ENCODE data around the gene EEF1AKMT3.

The EEF1AKMT3 gene

DNA sequence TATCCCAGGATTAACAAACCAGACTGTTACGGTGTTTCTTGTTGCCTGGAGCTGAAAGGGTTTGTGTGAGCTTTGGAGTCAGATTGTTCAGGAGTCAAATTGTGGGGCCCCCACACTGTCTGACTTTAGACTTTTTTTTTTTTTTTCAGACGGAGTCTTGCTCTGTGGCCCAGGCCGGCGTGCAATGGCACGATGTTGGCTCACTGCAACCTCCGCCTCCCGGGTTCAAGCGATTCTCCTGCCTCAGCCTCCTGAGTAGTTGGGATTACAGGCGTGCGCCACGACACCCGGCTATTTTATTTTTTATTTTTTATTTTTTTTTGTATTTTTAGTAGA is 11.0 kb downstream of the EEF1AKMT3 start:
- DNase-seq (ENCODE audit: low spot score), result no peak

DNA sequence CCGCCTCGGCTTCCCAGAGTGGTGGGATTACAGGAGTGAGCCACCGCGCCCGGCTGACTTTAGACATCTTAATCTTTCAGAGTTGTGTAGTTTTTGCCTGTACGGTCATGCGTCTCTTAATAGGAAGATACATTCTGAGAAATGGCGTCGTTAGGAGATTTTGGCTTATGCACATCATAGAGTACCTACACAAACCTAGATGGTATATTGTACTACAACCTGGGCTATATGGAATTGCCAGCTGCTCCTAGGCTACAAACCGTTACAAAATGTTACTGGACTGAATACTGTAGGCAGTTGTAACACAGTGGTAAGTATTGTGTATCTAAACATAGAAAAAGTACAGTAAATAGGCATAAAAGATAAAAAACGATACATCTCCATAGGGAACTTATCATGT is 11.4 kb downstream of the EEF1AKMT3 start:
- no peak for DNase-seq (ENCODE audit: low spot score)

DNA sequence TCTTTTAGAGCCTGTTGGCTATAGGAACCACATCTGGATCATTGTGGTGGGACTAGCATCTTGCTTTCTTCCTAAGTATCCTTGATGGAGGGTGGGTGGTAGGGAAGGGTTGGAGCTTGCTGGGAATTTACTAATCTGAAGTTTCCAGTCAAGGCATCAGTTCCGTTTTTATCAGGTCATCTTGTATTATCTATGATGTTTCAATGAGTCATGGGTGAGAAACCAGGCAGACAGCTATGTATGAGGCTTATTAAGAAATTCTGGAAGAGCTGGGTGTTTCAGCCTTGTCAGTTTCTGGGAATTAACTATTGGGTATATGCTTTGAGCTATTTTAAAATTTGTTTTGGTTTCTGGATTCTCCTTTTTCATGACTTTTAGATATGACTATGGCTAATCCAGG is 21.5 kb downstream of the EEF1AKMT3 start:
- DNase-seq (ENCODE audit: low spot score), result no peak

DNA sequence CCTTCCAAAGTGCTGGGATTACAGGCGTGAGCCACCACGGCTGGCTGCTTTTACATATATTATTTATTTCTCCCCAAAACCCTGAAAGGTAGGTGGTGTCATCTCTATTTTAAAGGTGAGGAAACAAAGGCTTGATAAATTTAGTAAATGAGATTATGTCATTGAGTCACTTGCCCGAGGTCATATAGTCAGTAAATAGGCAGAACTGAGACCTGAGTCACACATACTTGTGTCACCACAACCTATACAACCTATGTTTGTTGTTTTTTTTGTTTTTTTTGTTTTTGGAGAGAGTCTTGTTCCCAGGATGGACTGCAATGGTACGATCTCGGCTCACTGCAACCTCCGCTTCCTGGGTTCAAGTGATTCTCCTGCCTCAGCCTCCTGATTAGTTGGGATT is 22.9 kb downstream of the EEF1AKMT3 start:
- DNase-seq (ENCODE audit: low spot score), result no peak

DNA sequence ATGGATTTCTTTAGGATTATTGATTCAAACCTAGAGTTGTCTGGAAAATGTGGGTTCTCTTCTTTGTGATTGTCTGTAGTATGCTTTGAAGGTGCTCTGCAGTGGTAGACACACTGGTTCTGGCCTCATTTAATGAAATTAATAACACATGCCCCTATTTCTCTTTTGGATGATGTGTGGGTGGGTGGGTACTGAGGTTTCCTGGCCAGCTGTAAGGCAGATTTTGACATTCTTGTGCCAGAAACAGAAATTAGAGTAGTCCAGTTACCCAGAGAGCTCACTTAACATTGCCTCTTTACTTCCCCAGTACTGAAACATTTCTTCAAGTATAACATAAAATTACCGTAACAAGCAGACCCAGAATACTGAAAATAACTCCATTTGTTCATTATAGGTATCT is 24.6 kb downstream of the EEF1AKMT3 start:
- DNase-seq (ENCODE audit: low spot score), result no peak

DNA sequence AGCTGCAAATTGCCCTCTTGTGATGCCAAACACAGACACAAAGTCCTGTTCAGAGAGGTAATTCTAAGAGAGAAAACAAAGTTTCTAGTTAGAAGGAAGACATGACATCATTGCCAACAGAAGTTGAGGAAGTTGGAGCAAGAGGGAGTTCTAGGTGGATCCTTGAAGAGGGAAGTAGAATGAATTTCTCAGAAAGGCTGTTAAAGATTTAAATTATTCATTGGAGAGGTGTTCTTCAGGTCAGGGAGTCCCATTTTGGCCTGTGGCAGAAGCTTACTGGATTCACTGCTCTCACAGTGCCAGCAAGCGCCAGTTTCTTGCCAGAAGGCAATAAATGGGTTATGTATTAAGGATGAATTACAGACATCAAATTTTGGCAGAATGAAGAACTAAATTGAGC is 25.5 kb downstream of the EEF1AKMT3 start:
- DNase-seq (ENCODE audit: low spot score), result no peak

DNA sequence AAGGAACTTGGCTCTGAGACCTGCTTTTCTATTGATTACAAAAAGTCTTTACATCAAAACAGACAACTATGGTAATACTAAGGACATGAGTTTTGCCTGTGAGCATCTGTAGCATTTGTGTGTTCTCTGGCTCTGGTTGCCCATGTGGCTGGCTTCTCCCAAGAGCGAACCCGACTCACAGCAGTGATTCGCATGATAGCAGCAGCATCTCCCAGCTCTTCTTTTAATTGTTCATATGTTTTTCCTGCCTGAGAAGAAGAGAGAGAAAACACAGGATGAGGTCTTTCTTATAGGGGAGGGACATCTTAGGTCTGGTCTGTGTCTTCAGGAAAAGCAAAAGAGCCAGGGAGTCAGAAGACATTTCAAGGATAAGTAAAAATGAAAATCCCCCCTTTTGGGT is 28.6 kb downstream of the EEF1AKMT3 start:
- no peak for DNase-seq (ENCODE audit: low spot score)

DNA sequence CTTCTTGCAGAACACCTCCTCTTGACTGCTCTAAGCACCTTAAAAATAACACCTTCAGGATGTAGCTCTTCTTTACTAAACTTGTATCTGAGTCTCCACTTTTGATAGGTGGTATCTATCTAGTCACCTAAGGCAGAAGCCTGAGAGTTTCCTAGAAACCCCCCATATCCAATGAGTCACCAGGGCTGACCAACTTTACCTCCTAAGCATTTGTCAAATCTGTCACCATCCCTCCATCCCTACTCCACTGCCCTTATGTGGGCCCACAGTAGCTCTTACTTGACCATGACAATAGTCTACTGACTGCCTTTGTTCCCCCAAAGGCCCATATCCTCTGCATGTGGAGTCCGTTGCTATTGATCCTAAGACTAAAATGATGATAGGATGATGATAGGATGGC is 30.2 kb downstream of the EEF1AKMT3 start:
- no peak for DNase-seq (ENCODE audit: low spot score)

DNA sequence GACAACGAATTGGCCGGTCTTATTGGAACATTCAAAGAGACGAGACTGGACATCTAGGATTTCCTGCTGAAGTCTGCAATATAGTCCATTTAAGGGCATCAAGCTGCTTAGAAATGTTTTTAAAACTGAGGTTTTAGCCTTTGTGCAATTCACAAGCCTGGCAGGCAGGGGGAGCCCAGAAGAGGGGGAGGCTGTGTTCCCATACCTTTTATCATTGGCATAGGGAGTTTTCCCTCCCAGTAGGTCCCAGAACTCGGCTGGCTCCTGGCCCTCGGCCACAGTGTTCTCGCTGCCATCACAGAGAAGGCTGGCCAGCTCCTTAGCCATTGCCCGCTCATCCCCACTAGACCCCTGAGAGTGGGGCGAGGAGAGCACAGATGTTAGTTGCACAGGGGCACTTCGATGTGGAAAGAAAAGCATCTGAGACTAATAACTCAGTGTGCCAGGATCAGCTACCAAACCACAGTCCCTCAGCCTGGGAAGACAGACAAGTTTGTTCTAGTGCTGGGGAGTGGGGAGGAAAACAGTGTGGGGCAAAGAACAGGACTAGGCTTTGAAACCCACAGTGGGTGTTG is 31.0 kb downstream of the EEF1AKMT3 start:
- DNase-seq (ENCODE audit: low spot score), result peak; percentile 49

DNA sequence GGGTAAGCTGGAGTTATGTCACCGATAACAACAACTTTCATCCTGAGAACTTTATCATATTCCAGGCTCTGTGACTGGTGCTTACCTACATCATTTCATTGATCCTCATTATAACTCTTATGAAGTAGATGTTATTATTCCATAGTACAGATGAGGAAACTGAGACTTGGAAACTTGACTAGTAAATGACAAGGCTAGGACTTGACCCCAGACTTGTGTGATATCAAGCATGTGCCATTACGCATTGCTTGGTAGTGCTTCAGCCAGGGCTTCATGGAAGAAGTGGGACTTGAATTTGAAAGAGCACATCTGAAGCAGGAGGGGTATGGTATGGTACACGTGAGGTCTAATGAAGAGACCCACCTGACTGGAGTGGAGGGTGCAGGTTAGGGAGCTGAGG is 34.3 kb downstream of the EEF1AKMT3 start:
- DNase-seq (ENCODE audit: low spot score), result no peak

DNA sequence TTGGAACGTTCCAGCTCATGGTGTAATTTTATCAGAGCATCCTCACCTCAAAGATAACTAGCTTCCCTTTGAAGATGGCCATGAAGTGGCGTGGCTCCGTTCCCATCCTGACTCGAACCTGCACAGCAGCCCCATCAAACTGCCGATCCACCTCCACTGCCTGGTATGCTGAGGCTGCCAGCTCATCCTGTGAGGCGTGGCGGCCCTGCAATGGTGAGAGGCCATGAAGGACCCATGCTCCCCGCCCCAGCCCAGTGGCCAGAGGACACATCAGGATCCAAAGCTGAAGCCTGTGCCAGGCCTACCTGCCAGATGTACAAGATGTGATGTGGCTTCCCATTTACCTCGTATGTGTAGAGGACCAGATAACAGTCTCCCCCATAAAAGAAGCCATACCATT is 34.9 kb downstream of the EEF1AKMT3 start:
- DNase-seq (ENCODE audit: low spot score), result no peak

DNA sequence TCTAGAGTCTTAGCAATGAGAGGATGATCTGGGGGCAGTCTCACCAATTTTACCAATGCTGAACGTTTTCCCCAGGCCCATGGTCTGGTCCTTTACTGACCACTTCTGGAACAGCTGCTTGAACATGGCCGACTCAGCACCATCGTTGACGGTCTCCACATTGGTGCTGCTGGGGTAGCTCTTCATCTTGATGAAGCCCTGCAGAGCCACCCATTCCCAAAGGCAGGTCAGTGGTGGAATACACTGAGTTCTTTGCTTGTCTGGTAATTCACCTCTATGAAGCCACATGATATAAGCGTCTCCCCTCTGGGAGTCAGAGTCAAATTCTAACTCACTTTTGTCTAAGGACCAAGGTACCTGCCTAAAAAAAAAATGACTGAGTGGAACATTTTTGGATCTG is 35.9 kb downstream of the EEF1AKMT3 start:
- no peak for DNase-seq (ENCODE audit: low spot score)

DNA sequence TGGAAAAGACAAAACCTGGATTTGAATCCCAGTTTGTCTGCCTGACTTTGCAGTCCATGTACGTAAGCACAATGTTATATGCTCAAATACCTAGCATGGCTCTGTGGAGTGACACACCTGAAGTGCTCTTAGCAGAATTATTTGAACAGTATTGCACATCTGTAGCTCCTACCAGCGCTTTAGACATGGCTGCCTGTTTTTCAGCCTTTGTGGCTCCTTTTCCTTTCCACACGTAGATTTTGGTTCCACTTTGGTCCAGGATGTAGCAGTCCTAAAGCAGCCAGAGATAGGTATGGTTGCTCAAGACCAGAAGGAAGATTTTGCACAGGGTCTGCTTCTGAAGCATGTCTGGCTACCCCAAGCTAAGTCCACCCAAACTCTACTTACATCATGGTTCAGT is 37.0 kb downstream of the EEF1AKMT3 start:
- no peak for DNase-seq (ENCODE audit: low spot score)

DNA sequence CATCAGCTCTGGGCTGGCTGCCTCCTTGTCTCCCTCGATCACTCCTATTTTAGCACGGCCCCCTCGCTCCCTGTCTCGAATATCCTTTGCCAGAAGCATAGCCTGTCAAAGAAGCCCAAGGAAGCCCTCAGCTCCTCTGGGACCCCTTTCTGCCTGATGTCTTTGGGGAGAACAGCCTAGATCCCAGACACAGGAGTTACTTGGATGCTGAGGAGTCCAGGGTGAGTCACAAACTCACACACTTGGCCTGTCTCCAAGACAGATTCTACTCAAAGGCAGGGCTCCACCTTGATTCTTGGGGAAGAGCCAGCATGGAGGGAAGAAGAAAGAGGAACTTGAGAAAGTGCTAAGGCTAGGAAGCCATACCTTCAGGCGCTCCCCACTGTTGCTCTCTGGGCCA is 38.0 kb downstream of the EEF1AKMT3 start:
- DNase-seq (ENCODE audit: low spot score), result no peak

DNA sequence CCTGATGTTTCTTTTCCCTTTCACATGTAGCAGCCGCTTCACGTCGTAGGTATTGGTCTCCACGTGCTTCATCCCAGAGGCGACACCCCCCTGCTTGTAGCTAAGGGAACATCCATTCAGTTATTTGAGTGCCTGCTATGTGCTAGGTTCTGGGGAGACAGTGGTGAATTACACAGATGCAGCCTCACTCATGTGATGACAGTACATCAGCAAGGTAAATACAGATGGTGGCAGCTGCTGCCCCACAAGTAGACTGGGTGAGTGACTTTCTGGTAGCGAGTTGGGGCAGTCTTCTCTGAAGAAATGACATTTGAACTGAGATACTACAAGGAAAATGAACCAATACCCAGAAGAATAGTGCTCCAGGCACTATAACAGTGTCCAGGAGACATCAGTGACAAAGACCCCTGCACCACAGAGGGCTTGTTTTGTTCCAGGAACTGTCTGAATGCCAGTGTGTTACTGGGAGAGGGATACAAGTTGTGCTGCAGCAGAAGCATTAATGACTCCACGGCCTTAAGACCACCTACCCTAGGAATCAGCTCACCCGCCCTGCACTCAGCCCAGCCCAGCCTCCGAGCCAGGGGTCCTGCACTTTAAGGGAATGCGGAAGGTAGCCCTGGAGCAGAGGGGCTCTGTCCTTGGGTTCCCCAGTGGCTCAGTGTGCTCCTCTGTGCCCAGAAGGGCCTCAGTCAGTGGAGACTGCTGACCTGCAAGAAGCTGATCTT is 38.8 kb downstream of the EEF1AKMT3 start:
- DNase-seq (ENCODE audit: low spot score), result no peak

DNA sequence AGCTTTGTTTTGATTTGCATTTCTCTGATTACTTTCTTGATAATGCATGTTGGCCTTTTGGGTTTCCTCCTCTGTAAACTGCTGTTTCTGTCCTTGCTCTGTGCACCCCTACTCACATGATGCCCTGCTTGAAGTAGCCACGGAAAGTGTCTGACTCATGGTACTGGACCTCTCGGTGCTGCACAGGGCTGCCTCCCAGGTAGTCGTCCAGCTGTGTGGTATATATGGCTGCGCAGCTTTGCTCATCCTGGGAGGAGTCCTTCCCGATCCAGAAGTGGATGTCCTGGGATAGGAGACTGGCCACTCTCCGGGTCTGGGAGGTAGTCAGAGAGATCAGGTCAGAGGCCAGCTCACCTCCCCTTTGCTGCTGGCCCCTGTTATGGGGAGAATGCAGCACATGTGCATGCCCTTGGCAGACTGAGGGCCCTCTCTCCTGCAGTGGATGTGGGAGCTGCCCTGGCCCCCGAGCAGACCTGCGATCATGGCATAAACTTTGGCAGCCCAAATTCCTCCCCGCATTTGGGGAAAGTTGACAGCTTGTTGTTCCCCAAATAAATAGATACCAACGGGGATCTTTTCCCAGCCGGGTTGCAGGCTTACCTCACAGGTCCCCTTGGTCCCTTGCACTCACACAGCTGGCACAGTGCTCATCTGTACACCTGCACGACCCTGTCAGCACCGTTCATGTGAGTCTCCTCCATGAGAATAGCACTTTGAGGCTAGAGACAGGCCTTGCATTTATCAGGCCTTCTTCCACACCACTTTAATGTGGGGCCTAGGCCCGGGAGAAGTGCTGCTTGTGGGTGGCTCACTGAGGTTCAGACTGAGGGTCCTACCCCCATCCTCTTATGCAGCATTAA is 40.9 kb downstream of the EEF1AKMT3 start:
- no peak for DNase-seq (ENCODE audit: low spot score)

DNA sequence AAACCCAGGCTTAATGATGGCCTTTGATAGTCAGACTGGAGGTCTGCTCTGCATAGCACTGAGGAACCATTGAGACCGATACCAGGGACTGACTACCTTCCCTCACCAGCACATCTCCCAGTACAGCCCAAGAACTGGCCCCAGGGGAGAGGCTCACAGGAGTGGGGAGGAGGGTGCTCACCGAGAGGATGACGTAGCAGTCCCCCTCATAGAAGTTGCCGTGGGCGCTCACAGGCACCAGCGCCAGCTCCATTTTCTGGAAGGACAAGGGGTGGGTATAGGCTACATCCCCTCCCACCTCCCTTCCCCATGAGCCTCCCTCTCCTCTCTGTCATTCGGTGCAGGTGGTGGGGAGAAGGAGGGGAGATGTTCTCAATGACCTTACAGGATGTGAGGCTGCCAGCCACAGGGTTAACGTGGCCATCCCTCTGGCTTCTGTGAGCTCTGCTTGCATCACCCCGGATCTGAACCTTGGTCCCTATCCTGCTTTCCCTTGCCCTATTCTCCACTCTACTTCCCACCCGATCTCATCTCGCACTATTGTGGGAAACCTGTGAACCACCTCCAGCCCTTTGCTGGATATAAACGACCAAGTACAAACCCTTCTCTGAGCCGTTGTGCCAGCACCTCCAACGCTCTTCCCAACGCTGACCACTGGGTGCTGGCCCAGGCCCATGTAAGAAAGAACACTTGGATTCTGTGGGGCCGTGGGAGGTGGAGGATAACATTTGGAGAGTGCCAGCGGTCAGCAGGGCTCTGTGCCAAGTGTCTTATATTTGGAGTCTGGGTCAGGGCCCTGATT is 41.8 kb downstream of the EEF1AKMT3 start:
- no peak for DNase-seq (ENCODE audit: low spot score)

DNA sequence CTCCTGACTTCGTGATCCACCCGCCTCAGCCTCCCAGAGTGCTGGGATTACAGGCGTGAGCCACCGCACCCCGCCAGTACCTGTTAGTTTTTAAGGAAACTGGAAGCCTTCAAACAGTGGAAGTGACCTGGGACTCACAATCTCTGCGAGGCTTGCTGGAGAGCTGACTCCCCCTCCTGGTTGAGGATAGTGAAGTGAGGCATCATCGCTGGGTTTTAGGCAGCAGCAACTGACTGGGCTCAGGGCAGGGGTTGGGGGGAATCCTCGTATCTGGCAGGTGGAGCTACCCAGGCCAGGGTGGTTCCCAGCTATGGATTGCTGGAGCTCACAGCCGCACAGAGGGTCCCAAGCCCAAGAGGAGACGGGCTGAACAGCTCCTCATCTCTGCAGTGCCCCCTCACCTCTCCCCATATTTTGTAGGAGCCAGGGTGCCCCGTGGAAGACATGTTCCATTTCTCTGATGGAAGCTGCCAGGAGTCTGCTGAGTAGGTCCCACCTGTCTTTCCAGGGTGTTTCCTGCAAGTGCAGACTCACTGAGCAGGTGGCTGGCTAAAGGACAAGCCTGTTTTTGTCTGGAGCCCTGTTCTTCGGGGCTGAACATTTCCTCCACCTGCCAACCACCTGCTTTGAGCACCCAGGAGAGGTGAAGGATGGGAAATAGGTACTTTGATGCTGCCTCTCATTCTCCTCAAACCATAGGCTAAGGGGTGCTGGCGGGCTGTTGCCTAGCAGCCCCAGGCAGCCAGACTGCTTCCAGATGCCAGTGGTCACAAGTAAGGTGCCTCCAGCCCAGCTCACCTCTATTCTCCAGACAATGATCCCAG is 43.0 kb downstream of the EEF1AKMT3 start:
- no peak for DNase-seq (ENCODE audit: low spot score)

DNA sequence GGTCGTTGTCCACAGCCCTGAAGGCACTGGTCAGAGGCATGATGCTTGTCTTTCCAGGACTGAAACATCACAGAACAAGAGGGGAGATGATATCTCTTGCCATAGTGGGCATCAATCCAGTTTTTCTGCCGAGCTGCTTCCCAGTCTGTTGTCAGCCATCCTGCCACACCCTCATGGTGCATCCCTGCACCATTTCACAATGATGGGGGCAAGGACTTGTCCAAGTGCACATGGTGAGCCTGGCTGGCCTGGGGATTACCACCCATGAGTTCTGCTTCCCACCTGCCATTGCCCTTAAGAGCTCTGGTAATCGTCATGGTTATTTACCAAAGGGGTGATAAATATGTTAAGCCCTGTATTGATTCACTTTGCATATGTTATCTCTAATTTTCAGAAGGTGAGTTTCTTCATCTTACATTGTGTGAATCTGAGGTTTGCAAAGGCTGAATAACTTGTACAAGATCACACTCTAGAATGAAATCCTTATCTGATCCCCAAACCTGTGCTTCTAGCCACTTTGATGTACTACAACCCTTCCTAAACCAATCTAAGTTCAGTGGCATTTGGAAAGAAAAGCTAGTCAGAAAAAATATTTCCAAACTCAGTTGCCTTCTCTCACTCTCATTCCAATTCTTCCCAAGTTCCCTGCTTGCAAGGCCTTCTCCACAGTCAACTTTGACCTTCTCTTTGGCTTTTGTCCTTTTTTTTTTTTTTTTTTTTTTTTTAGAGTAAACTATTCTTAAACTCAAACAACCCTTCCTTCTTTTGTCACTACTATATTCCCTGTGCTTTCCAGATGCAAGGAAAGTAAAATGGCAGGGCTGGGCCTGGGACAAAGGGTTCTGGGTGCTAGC is 43.8 kb downstream of the EEF1AKMT3 start:
- no peak for DNase-seq (ENCODE audit: low spot score)

DNA sequence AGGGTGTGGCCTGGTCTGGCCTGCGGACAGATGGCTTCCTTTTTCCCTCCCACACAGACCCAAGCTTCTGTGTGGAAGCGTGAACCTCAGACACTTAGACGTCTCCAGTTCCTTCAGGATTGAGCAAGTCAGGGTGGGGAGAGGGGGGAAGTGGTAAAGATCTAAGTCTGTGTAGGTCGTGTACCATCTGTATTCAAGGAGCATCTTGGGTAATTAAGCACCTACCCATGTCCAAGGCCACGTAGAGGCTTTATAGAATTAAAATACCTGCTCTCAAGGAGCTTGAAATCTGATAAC is 44.4 kb downstream of the EEF1AKMT3 start:
- DNase-seq (ENCODE audit: low spot score), result no peak
